22Rv1 (cell line): ENCODE measurements around the gene LYAR.

Source experiments
- ZFX ChIP-seq: fragments of 450-650 bp; IDR thresholded peaks from 2 replicates; pipeline ENCODE4 v1.6.1; 2017; ENCODE audit warnings: antibody characterized with exemption, borderline replicate concordance
- TF ChIP-seq, protein P1 (sequence below): fragments of 450-650 bp; IDR thresholded peaks from 2 replicates; pipeline ENCODE4 v1.5.1; 2017; ENCODE audit warnings: mild to moderate bottlenecking

DNA sequence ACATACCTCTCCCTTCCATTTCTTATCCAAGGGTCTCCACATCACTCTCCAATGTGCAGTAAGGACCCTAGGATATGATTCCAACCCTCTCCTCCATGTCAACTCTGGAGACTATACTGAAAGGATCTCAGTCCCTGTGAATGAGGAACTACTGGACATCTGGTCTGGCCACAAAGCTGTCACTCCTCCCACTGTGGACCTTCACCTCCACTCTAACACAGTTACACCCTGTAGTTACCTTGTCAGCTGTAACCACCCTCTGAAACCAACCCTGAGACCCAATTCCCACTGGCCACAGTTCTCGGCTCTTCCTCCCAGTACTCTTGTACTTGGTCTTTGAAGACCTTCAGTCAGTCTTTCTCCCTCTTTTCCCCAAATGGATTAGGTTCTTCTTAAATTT, 44.8 kb downstream of the LYAR start:
- TF ChIP-seq, protein P1, sequence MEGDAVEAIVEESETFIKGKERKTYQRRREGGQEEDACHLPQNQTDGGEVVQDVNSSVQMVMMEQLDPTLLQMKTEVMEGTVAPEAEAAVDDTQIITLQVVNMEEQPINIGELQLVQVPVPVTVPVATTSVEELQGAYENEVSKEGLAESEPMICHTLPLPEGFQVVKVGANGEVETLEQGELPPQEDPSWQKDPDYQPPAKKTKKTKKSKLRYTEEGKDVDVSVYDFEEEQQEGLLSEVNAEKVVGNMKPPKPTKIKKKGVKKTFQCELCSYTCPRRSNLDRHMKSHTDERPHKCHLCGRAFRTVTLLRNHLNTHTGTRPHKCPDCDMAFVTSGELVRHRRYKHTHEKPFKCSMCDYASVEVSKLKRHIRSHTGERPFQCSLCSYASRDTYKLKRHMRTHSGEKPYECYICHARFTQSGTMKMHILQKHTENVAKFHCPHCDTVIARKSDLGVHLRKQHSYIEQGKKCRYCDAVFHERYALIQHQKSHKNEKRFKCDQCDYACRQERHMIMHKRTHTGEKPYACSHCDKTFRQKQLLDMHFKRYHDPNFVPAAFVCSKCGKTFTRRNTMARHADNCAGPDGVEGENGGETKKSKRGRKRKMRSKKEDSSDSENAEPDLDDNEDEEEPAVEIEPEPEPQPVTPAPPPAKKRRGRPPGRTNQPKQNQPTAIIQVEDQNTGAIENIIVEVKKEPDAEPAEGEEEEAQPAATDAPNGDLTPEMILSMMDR: no peak
- TF ChIP-seq ZFX: no peak
